HG03108 (cell line): ENCODE results near the gene OAF.

Experiments
- ATAC-seq: cut with Tn5 transposase; IDR thresholded peaks from one replicate; pipeline ENCODE4 v1.9.1; 2021; ENCODE audit warnings: moderate library complexity; ENCODE audit not compliant: unreplicated experiment

Gene OAF

GRCh38 chr11:120219938-120220746, 9.3 kb downstream of the OAF start:
- no peak for ATAC-seq

- no peak for ATAC-seq
Observed at GRCh38 chr11:120220747-120221037, 9.9 kb downstream of the OAF start.

GRCh38 chr11:120221115-120221752, 10.4 kb downstream of the OAF start:
- ATAC-seq, result no peak

GRCh38 chr11:120222916-120223315, 12.1 kb downstream of the OAF start:
- ATAC-seq, result no peak

GRCh38 chr11:120223793-120224192, 13.0 kb downstream of the OAF start:
- ATAC-seq, result no peak

GRCh38 chr11:120224361-120224760, 13.5 kb downstream of the OAF start:
- no peak for ATAC-seq

- no peak for ATAC-seq
Observed at GRCh38 chr11:120224972-120225909, 14.4 kb downstream of the OAF start.

- ATAC-seq, result no peak
Observed at GRCh38 chr11:120226242-120226641, 15.4 kb downstream of the OAF start.

GRCh38 chr11:120226714-120227113, 15.9 kb downstream of the OAF start:
- no peak for ATAC-seq

- no peak for ATAC-seq
Observed at GRCh38 chr11:120227228-120227852, 16.5 kb downstream of the OAF start.

- no peak for ATAC-seq
Observed at GRCh38 chr11:120228794-120229384, 18.1 kb downstream of the OAF start.

GRCh38 chr11:120229451-120230424, 18.9 kb downstream of the OAF start:
- no peak for ATAC-seq

GRCh38 chr11:120230433-120231071, 19.7 kb downstream of the OAF start:
- no peak for ATAC-seq

- no peak for ATAC-seq
Observed at GRCh38 chr11:120231963-120232362, 21.1 kb downstream of the OAF start.

- ATAC-seq, result no peak
Observed at GRCh38 chr11:120233207-120233803, 22.5 kb downstream of the OAF start.

GRCh38 chr11:120235024-120235628, 24.3 kb downstream of the OAF start:
- no peak for ATAC-seq

- ATAC-seq, result no peak
Observed at GRCh38 chr11:120236169-120237107, 25.6 kb downstream of the OAF start.
